HG03521 (cell line): ENCODE measurements around the gene TMEM9.
A peak's percentile ranks its signal among the peaks of the same experiment; 100 is the strongest.

ENCODE experiments used
- ATAC-seq: cut with Tn5 transposase; IDR thresholded peaks from one replicate; pipeline ENCODE4 v1.9.1; 2021; ENCODE audit warnings: mild to moderate bottlenecking, moderate library complexity; ENCODE audit not compliant: unreplicated experiment

The TMEM9 gene

GRCh38 chr1:201154389-201155165 lies at the start of gene TMEM9:
Gene TMEM9, minus strand, starts transcription at chr1:201154474. Its CDS starts 551 bp downstream, at chr1:201153923.
- peak; percentile 99 for ATAC-seq

- ATAC-seq = no peak
These were observed 44.3 kb upstream of the TMEM9 start for GRCh38 chr1:201198598-201198997.

GRCh38 chr1:201194046-201194445 lies 39.8 kb upstream of the TMEM9 start:
- no peak for ATAC-seq

GRCh38 chr1:201192261-201192788 lies 38.1 kb upstream of the TMEM9 start:
- no peak for ATAC-seq

- no peak for ATAC-seq
These were observed 37.5 kb upstream of the TMEM9 start for GRCh38 chr1:201191653-201192260.

GRCh38 chr1:201190624-201191051 lies 36.4 kb upstream of the TMEM9 start, which contains the start of gene IGFN1:
Gene IGFN1, plus strand, starts transcription at chr1:201190824. Its CDS starts 2,470 bp downstream, at chr1:201193294.
- ATAC-seq = no peak

GRCh38 chr1:201190005-201190404 lies 35.7 kb upstream of the TMEM9 start:
- no peak for ATAC-seq

- ATAC-seq = no peak
These were observed 34.8 kb upstream of the TMEM9 start for GRCh38 chr1:201189085-201189484.

GRCh38 chr1:201186192-201186591 lies 31.9 kb upstream of the TMEM9 start:
- ATAC-seq = no peak

- no peak for ATAC-seq
These were observed 31.4 kb upstream of the TMEM9 start for GRCh38 chr1:201185527-201186128.

GRCh38 chr1:201185123-201185453 lies 30.8 kb upstream of the TMEM9 start:
- no peak for ATAC-seq

GRCh38 chr1:201184307-201185122 lies 30.2 kb upstream of the TMEM9 start:
- ATAC-seq = no peak

GRCh38 chr1:201183753-201184152 lies 29.5 kb upstream of the TMEM9 start:
- ATAC-seq = no peak

- ATAC-seq = no peak
These were observed 28.9 kb upstream of the TMEM9 start for GRCh38 chr1:201183209-201183608.

- no peak for ATAC-seq
These were observed 27.5 kb upstream of the TMEM9 start for GRCh38 chr1:201181726-201182125.

GRCh38 chr1:201181323-201181722 lies 27.0 kb upstream of the TMEM9 start:
- ATAC-seq = no peak

GRCh38 chr1:201180901-201181300 lies 26.6 kb upstream of the TMEM9 start:
- ATAC-seq = no peak

- no peak for ATAC-seq
These were observed 25.9 kb upstream of the TMEM9 start for GRCh38 chr1:201180141-201180540.

- no peak for ATAC-seq
These were observed 24.4 kb upstream of the TMEM9 start for GRCh38 chr1:201178718-201179117.

- ATAC-seq = no peak
These were observed 22.7 kb upstream of the TMEM9 start for GRCh38 chr1:201176940-201177339.
